Gastrocnemius medialis (tissue), 4 donors: Measurements from ENCODE around the gene SDK2.

Experiments
- CTCF ChIP-seq, 5 experiments: fragments of 450-650 bp in 3 of 5; fragments of 200-600 bp in 2 of 5; sonication (generic) in 2 of 5; IDR thresholded peaks in 4 of 5; conservative IDR thresholded peaks in 1 of 5; 1 replicate in 4 of 5; 2 replicates in 1 of 5; pipeline ENCODE4 v1.5.1; 2016 to 2019; ENCODE audit warnings: antibody characterized with exemption in 5 of 5, mild to moderate bottlenecking in 3 of 5, moderate library complexity in 3 of 5
- POLR2A ChIP-seq, 2 donors: fragments of 450-650 bp; IDR thresholded peaks; one replicate each; pipeline ENCODE4 v1.6.1; 2017; ENCODE audit warnings: antibody characterized with exemption in 2 of 2, mild to moderate bottlenecking in 2 of 2, moderate library complexity in 2 of 2

- TF ChIP-seq POLR2A (IDR thresholded peaks at IDR 0.05) (no peak), CTCF (IDR thresholded peaks at IDR 0.05 in 4 of 5, conservative IDR thresholded peaks at IDR 0.05 in 1 of 5) (no peak)
Observed at GRCh38 chr17:73510981-73511718, 133.1 kb downstream of the SDK2 start.
